Panc1 (cell line): Measurements from ENCODE around the gene TP53BP1. TPM values are rescaled to one million over a fixed set of nuclear protein-coding genes. Genes with fewer than 3 reads are reported as not detected.

Experiments used
- ATAC-seq: fragments of 200-7000 bp; cut with Tn5 transposase; 2 replicates; pipeline ENCODE4 v1.9.1; 2020; ENCODE audit warnings: mild to moderate bottlenecking, moderate library complexity
- BruUV-seq: library from RNA; stranded (reverse); fragments of 400-500 nt; replicated peaks from 2 replicates; lab custom pipeline; 2021; lab: Mats Ljungman, UMichigan
- CTCF ChIA-PET: fragments of 300-600 bp; sonication (Branson Sonifier 250); formaldehyde crosslinking; loops from one replicate; lab custom pipeline; 2022; ENCODE audit warnings: antibody characterized with exemption; lab: Charles Lee
- POLR2A ChIA-PET: fragments of 300-600 bp; sonication (Branson Sonifier 250); formaldehyde crosslinking; loops from one replicate; lab custom pipeline; 2022; ENCODE audit warnings: antibody characterized with exemption; lab: Charles Lee
- DNase-seq: peaks from one replicate; pipeline ENCODE4 v3.0.0-alpha.2; 2010; ENCODE audit warnings: low read depth, low spot score
- H3K27ac ChIP-seq: 2 replicates; pipeline ENCODE4 v1.5.1; 2011; ENCODE audit warnings: mild to moderate bottlenecking, low read length, inconsistent platforms
- H3K27me3 ChIP-seq: fragments of 200-500 bp; sonication (Bioruptor generic); 2 replicates; pipeline ENCODE4 v1.6.0; 2014; ENCODE audit warnings: low read length, inconsistent platforms; ENCODE audit not compliant: control insufficient read depth, insufficient read depth
- H3K36me3 ChIP-seq: fragments of 200-500 bp; sonication (Bioruptor generic); 2 replicates; pipeline ENCODE4 v1.5.1; 2014; ENCODE audit warnings: inconsistent platforms, mild to moderate bottlenecking, low read length, moderate library complexity; ENCODE audit not compliant: control insufficient read depth, insufficient read depth
- H3K4me1 ChIP-seq: 2 replicates; pipeline ENCODE4 v1.5.1; 2011; ENCODE audit warnings: inconsistent platforms, mild to moderate bottlenecking, low read length, moderate library complexity; ENCODE audit not compliant: control insufficient read depth, insufficient read depth
- H3K4me3 ChIP-seq, 2 experiments: 2 replicates each; pipeline ENCODE4 v1.5.1; 2011 to 2012; ENCODE audit warnings: low read depth in 2 of 2, low read length in 2 of 2, mild to moderate bottlenecking in 2 of 2, inconsistent platforms in 1 of 2, moderate library complexity in 1 of 2
- H3K9me3 ChIP-seq: fragments of 200-500 bp; sonication (Bioruptor generic); 2 replicates; pipeline ENCODE4 v1.5.1; 2014; ENCODE audit warnings: low read depth, mild to moderate bottlenecking, inconsistent platforms, low read length, moderate library complexity; ENCODE audit not compliant: control insufficient read depth, insufficient read depth
- POLR2AphosphoS5 ChIP-seq: IDR thresholded peaks from 2 replicates; pipeline ENCODE4 v1.6.1; 2012; ENCODE audit warnings: mild to moderate bottlenecking, low read depth, low read length, moderate library complexity
- SIN3A ChIP-seq: IDR thresholded peaks from 2 replicates; pipeline ENCODE4 v1.6.1; 2012; ENCODE audit warnings: low read depth, mild to moderate bottlenecking, low read length, moderate library complexity, borderline replicate concordance; ENCODE audit not compliant: insufficient read depth
- TCF7L2 ChIP-seq: IDR thresholded peaks from 2 replicates; pipeline ENCODE4 v1.6.1; 2011; ENCODE audit warnings: mild to moderate bottlenecking, low read depth, low read length, inconsistent platforms
- in situ Hi-C: cut with HindIII; loops from 2 replicates; pipeline ENCODE4 v1.10.0; 2016; ENCODE audit warnings: low sequenced_read_pairs, low pct_unique_long_range_greater_than_20kb
- intact Hi-C: fragments of 100-400 bp; cut with micrococcal nuclease; formaldehyde crosslinking; loops from one replicate; pipeline ENCODE4 v1.10.0; 2022; ENCODE audit not compliant: unreplicated experiment
- total RNA-seq: library from RNA; stranded (reverse); gene quantifications from one replicate; pipeline ENCODE4 v1.2.1, GENCODE V29; 2021; ENCODE audit not compliant: unreplicated experiment
- TF ChIP-seq, protein P1 (sequence below), 2 experiments: IDR thresholded peaks; 2 replicates each; pipeline ENCODE4 v1.6.1; 2011 to 2012; ENCODE audit warnings: low read depth in 2 of 2, control low read depth in 1 of 2, low read length in 1 of 2, mild to moderate bottlenecking in 1 of 2, moderate library complexity in 1 of 2; ENCODE audit not compliant: insufficient read depth in 1 of 2
- TF ChIP-seq, protein P2 (sequence below): fragments of 450-650 bp; IDR thresholded peaks from 2 replicates; pipeline ENCODE4 v1.5.1; 2017; ENCODE audit warnings: mild to moderate bottlenecking

Gene TP53BP1
- total RNA-seq, 1 experiment from 2014 or later = 80.3 TPM

DNA sequence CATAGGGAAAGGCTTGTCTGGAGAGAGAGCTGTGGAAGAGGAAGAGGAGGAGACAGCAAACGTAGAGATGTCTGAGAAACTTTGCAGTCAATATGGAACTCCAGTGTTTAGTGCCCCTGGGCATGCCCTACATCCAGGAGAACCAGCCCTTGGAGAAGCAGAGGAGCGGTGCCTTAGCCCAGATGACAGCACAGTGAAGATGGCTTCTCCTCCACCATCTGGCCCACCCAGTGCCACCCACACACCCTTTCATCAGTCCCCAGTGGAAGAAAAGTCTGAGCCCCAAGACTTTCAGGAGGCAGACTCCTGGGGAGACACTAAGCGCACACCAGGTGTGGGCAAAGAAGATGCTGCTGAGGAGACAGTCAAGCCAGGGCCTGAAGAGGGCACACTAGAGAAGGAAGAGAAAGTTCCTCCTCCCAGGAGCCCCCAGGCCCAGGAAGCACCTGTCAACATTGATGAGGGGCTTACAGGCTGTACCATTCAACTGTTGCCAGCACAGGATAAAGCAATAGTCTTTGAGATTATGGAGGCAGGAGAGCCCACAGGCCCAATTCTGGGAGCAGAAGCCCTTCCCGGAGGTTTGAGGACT is 31.4 kb upstream of the TP53BP1 start:
- H3K4me1 ChIP-seq = no peaks in the 10 kb centered on the region
- in situ Hi-C loops = no loop called here
- H3K9me3 ChIP-seq = no peaks in the 10 kb centered on the region
- H3K27ac ChIP-seq = no peak overlapping the region
- ChIA-PET POLR2A (interaction anchor here (0.5 kb wide), 1 partner anchor 30 kb away, joined by 4 read pairs; no protein-coding TSS in a partner anchor), CTCF (no interaction called here)
- H3K27me3 ChIP-seq = no peaks in the 10 kb centered on the region
- intact Hi-C loops = no loop called here
- no peaks in the 10 kb centered on the region for H3K36me3 ChIP-seq
- no TSS peak for BruUV-seq
- DNase-seq = no peak
- no peak for TF ChIP-seq SIN3A
- no peak for TF ChIP-seq TCF7L2
- TF ChIP-seq, protein P1, sequence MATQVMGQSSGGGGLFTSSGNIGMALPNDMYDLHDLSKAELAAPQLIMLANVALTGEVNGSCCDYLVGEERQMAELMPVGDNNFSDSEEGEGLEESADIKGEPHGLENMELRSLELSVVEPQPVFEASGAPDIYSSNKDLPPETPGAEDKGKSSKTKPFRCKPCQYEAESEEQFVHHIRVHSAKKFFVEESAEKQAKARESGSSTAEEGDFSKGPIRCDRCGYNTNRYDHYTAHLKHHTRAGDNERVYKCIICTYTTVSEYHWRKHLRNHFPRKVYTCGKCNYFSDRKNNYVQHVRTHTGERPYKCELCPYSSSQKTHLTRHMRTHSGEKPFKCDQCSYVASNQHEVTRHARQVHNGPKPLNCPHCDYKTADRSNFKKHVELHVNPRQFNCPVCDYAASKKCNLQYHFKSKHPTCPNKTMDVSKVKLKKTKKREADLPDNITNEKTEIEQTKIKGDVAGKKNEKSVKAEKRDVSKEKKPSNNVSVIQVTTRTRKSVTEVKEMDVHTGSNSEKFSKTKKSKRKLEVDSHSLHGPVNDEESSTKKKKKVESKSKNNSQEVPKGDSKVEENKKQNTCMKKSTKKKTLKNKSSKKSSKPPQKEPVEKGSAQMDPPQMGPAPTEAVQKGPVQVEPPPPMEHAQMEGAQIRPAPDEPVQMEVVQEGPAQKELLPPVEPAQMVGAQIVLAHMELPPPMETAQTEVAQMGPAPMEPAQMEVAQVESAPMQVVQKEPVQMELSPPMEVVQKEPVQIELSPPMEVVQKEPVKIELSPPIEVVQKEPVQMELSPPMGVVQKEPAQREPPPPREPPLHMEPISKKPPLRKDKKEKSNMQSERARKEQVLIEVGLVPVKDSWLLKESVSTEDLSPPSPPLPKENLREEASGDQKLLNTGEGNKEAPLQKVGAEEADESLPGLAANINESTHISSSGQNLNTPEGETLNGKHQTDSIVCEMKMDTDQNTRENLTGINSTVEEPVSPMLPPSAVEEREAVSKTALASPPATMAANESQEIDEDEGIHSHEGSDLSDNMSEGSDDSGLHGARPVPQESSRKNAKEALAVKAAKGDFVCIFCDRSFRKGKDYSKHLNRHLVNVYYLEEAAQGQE (IDR thresholded peaks at IDR 0.05; ENCODE audit: insufficient read depth in 1 of 2, low read depth in 2 of 2, low read length in 1 of 2) = no peak
- no peak for TF ChIP-seq POLR2AphosphoS5
- TF ChIP-seq, protein P2, sequence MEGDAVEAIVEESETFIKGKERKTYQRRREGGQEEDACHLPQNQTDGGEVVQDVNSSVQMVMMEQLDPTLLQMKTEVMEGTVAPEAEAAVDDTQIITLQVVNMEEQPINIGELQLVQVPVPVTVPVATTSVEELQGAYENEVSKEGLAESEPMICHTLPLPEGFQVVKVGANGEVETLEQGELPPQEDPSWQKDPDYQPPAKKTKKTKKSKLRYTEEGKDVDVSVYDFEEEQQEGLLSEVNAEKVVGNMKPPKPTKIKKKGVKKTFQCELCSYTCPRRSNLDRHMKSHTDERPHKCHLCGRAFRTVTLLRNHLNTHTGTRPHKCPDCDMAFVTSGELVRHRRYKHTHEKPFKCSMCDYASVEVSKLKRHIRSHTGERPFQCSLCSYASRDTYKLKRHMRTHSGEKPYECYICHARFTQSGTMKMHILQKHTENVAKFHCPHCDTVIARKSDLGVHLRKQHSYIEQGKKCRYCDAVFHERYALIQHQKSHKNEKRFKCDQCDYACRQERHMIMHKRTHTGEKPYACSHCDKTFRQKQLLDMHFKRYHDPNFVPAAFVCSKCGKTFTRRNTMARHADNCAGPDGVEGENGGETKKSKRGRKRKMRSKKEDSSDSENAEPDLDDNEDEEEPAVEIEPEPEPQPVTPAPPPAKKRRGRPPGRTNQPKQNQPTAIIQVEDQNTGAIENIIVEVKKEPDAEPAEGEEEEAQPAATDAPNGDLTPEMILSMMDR = no peak
- H3K4me3 ChIP-seq = no peak overlapping the region
- ATAC-seq = no peak

DNA sequence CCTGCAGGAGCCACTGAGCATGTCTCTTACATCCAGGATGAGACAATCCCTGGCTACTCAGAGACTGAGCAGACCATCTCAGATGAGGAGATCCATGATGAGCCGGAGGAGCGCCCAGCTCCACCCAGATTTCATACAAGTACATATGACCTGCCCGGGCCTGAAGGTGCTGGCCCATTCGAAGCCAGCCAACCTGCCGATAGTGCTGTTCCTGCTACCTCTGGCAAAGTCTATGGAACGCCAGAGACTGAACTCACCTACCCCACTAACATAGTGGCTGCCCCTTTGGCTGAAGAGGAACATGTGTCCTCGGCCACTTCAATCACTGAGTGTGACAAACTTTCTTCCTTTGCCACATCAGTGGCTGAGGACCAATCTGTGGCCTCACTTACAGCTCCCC is 30.7 kb upstream of the TP53BP1 start:
- no peaks in the 10 kb centered on the region; the same call in 1 of the 2 replicates for H3K4me1 ChIP-seq
- no peaks in the 10 kb centered on the region for H3K27me3 ChIP-seq
- no peaks in the 10 kb centered on the region for H3K36me3 ChIP-seq
- ChIA-PET POLR2A (no interaction called here), CTCF (no interaction called here)
- H3K27ac ChIP-seq = no peak overlapping the region
- DNase-seq = no peak
- intact Hi-C loops = no loop called here
- no TSS peak for BruUV-seq
- in situ Hi-C loops = no loop called here
- H3K4me3 ChIP-seq = no peak overlapping the region
- no peaks in the 10 kb centered on the region for H3K9me3 ChIP-seq
- ATAC-seq = no peak
- TF ChIP-seq, protein P2 = no peak
- TF ChIP-seq POLR2AphosphoS5 = no peak
- no peak for TF ChIP-seq SIN3A
- TF ChIP-seq, protein P1 (IDR thresholded peaks at IDR 0.05; ENCODE audit: insufficient read depth in 1 of 2, low read depth in 2 of 2, low read length in 1 of 2) = no peak
- TF ChIP-seq TCF7L2 = no peak
